Mesenchymal stem cell (in vitro differentiated cells and primary cell): ENCODE results near the gene CNTNAP2.

Source experiments
- DNase-seq: peaks from one replicate; pipeline ENCODE4 v3.0.0-alpha.2; 2013
- H2AFZ ChIP-seq: one replicate; pipeline ENCODE4 v1.6.1; 2013; ENCODE audit warnings: low read depth, mild to moderate bottlenecking, control low read depth, inconsistent platforms, low read length, moderate library complexity
- H2AK5ac ChIP-seq: 2 replicates; pipeline ENCODE4 v1.6.1; 2013; ENCODE audit warnings: low read length, moderate library complexity, mild to moderate bottlenecking, inconsistent platforms; ENCODE audit not compliant: severe bottlenecking
- H2BK120ac ChIP-seq: one replicate; pipeline ENCODE4 v1.6.1; 2013; ENCODE audit warnings: low read depth, mild to moderate bottlenecking, inconsistent platforms, low read length, moderate library complexity
- H2BK12ac ChIP-seq, 2 experiments: one replicate each; pipeline ENCODE4 v1.6.1; 2013; ENCODE audit warnings: inconsistent platforms in 2 of 2, low read length in 2 of 2, mild to moderate bottlenecking in 2 of 2, moderate library complexity in 2 of 2, control low read depth in 1 of 2
- H2BK15ac ChIP-seq: one replicate; pipeline ENCODE4 v1.6.1; 2013; ENCODE audit warnings: mild to moderate bottlenecking, low read depth, inconsistent platforms; ENCODE audit not compliant: poor library complexity, severe bottlenecking
- H2BK5ac ChIP-seq: 2 replicates; pipeline ENCODE4 v1.6.1; 2013; ENCODE audit warnings: low read depth, mild to moderate bottlenecking, low read length, control low read depth, inconsistent platforms; ENCODE audit not compliant: poor library complexity, severe bottlenecking
- H3K14ac ChIP-seq, 2 experiments: one replicate each; pipeline ENCODE4 v1.6.1; 2013; ENCODE audit warnings: inconsistent platforms in 2 of 2, low read length in 2 of 2, control low read depth in 1 of 2, mild to moderate bottlenecking in 1 of 2, moderate library complexity in 1 of 2
- H3K18ac ChIP-seq, 2 experiments: one replicate each; pipeline ENCODE4 v1.6.1; 2013; ENCODE audit warnings: inconsistent platforms in 2 of 2, low read length in 2 of 2, control low read depth in 1 of 2, low read depth in 1 of 2, mild to moderate bottlenecking in 1 of 2
- H3K23ac ChIP-seq, 2 experiments: one replicate each; pipeline ENCODE4 v1.6.1; 2013; ENCODE audit warnings: inconsistent platforms in 2 of 2, low read length in 2 of 2, mild to moderate bottlenecking in 2 of 2, moderate library complexity in 2 of 2, control low read depth in 1 of 2
- H3K27ac ChIP-seq: 2 replicates; pipeline ENCODE4 v1.5.1; 2013; ENCODE audit warnings: mild to moderate bottlenecking, moderate library complexity, low read length, control low read depth, inconsistent platforms; ENCODE audit not compliant: poor library complexity, severe bottlenecking
- H3K27me3 ChIP-seq, 2 experiments: 2 replicates each; pipeline versions ENCODE4 v1.6.1 to v1.7.0; 2013; ENCODE audit warnings: low read length in 2 of 2, mild to moderate bottlenecking in 2 of 2, moderate library complexity in 2 of 2, control low read depth in 1 of 2, inconsistent platforms in 1 of 2; ENCODE audit not compliant: control insufficient read depth in 1 of 2, insufficient read depth in 1 of 2
- H3K36me3 ChIP-seq, 2 experiments: 2 replicates each; pipeline versions ENCODE4 v1.6.1 to v1.7.0; 2013; ENCODE audit warnings: low read length in 2 of 2, control low read depth in 1 of 2, inconsistent platforms in 1 of 2, low read depth in 1 of 2, mild to moderate bottlenecking in 1 of 2; ENCODE audit not compliant: insufficient read depth in 2 of 2, control insufficient read depth in 1 of 2
- H3K4ac ChIP-seq, 2 experiments: one replicate each; pipeline ENCODE4 v1.6.1; 2013; ENCODE audit warnings: inconsistent platforms in 2 of 2, low read length in 2 of 2, mild to moderate bottlenecking in 2 of 2, moderate library complexity in 2 of 2, control low read depth in 1 of 2, low read depth in 1 of 2
- H3K4me1 ChIP-seq: 2 replicates; pipeline ENCODE4 v1.6.1; 2013; ENCODE audit warnings: low read depth, low read length, control low read depth; ENCODE audit not compliant: control insufficient read depth, insufficient read depth
- H3K4me2 ChIP-seq: 2 replicates; pipeline ENCODE4 v1.6.1; 2013; ENCODE audit warnings: low read length, mild to moderate bottlenecking, inconsistent platforms; ENCODE audit not compliant: poor library complexity, severe bottlenecking
- H3K4me3 ChIP-seq, 2 experiments: 2 replicates each; pipeline versions ENCODE4 v1.5.1 to v1.7.0; 2013; ENCODE audit warnings: low read length in 2 of 2, mild to moderate bottlenecking in 2 of 2, control low read depth in 1 of 2, low read depth in 1 of 2; ENCODE audit not compliant: insufficient read depth in 1 of 2
- H3K79me1 ChIP-seq: replicated peaks from 2 replicates; pipeline ENCODE4 v1.6.1; 2013; ENCODE audit warnings: mild to moderate bottlenecking, control low read depth, low read length, inconsistent platforms; ENCODE audit not compliant: poor library complexity, severe bottlenecking
- H3K9ac ChIP-seq: 2 replicates; pipeline ENCODE4 v1.7.0; 2013; ENCODE audit warnings: mild to moderate bottlenecking, low read length, moderate library complexity
- H3K9me3 ChIP-seq: 2 replicates; pipeline ENCODE4 v1.7.0; 2013; ENCODE audit warnings: mild to moderate bottlenecking, low read length; ENCODE audit not compliant: control insufficient read depth
- H4K8ac ChIP-seq: one replicate; pipeline ENCODE4 v1.6.1; 2013; ENCODE audit warnings: inconsistent platforms, mild to moderate bottlenecking, low read length, moderate library complexity
- H4K91ac ChIP-seq: one replicate; pipeline ENCODE4 v1.6.1; 2013; ENCODE audit warnings: mild to moderate bottlenecking, low read length, inconsistent platforms
- WGBS: methylation state at CpG from one replicate; pipeline ENCODE4 v1.1.7; 2013; ENCODE audit warnings: mixed read lengths; 5-methylcytosine and 5-hydroxymethylcytosine counted together

Gene CNTNAP2

GRCh38 chr7:147524726-147525250 is 1408.2 kb downstream of the CNTNAP2 start:
- H3K27ac ChIP-seq: no peak overlapping the region
- no peak overlapping the region for H3K4ac ChIP-seq
- H2BK15ac ChIP-seq: no peak overlapping the region
- no peak overlapping the region for H3K23ac ChIP-seq
- H3K18ac ChIP-seq: no peak overlapping the region
- DNase-seq: no peak
- no peaks in the 10 kb centered on the region for H3K4me1 ChIP-seq
- H2BK12ac ChIP-seq: no peak overlapping the region
- no peaks in the 10 kb centered on the region for H3K9me3 ChIP-seq
- H3K79me1 ChIP-seq: no peaks in the 10 kb centered on the region
- H2BK5ac ChIP-seq: no peak overlapping the region
- no peak overlapping the region for H3K4me2 ChIP-seq
- H3K36me3 ChIP-seq: no peaks in the 10 kb centered on the region
- no peak overlapping the region for H3K4me3 ChIP-seq
- H2BK120ac ChIP-seq: no peak overlapping the region
- H4K8ac ChIP-seq: no peak overlapping the region
- no peak overlapping the region for H2AFZ ChIP-seq
- no peaks in the 10 kb centered on the region for H3K27me3 ChIP-seq
- no peak overlapping the region for H3K9ac ChIP-seq
- H3K14ac ChIP-seq: no peak overlapping the region
- H4K91ac ChIP-seq: no peak overlapping the region
- 77% methylated on average over 2 of the region's 3 CpGs for WGBS
- H2AK5ac ChIP-seq: no peak overlapping the region

- H3K79me1 ChIP-seq: no peaks in the 10 kb centered on the region
These were observed 1408.7 kb downstream of the CNTNAP2 start for GRCh38 chr7:147525325-147525724.

GRCh38 chr7:147535701-147536111 is 1419.1 kb downstream of the CNTNAP2 start:
- no peak overlapping the region for H3K9ac ChIP-seq
- no peaks in the 10 kb centered on the region for H3K4me1 ChIP-seq
- no peak overlapping the region for H3K14ac ChIP-seq
- H3K27me3 ChIP-seq: no peaks in the 10 kb centered on the region
- no peak overlapping the region for H3K4me3 ChIP-seq
- H3K4ac ChIP-seq: no peak overlapping the region
- H4K8ac ChIP-seq: no peak overlapping the region
- no peak overlapping the region for H2BK5ac ChIP-seq
- 74% methylated on average over 6 of the region's 6 CpGs for WGBS
- no peak overlapping the region for H3K18ac ChIP-seq
- H2AK5ac ChIP-seq: no peak overlapping the region
- no peaks in the 10 kb centered on the region for H3K79me1 ChIP-seq
- DNase-seq: peak; percentile 22
- no peak overlapping the region for H3K23ac ChIP-seq
- no peaks in the 10 kb centered on the region for H3K36me3 ChIP-seq
- H2BK12ac ChIP-seq: no peak overlapping the region
- H2AFZ ChIP-seq: no peak overlapping the region
- no peak overlapping the region for H4K91ac ChIP-seq
- H3K27ac ChIP-seq: peak overlapping the region; percentile 31
- H3K9me3 ChIP-seq: no peaks in the 10 kb centered on the region
- no peak overlapping the region for H3K4me2 ChIP-seq
- no peak overlapping the region for H2BK120ac ChIP-seq
- no peak overlapping the region for H2BK15ac ChIP-seq

More at GRCh38 chr7:147525325-147525724, 1408.7 kb downstream of the CNTNAP2 start:
- no peak for DNase-seq
- Histone ChIP-seq H3K14ac (no peak overlapping the region), H3K18ac (no peak overlapping the region), H3K4me3 (no peak overlapping the region), H2AFZ (no peak overlapping the region), H3K4me1 (no peaks in the 10 kb centered on the region), H2BK15ac (no peak overlapping the region), H2BK12ac (no peak overlapping the region), H4K91ac (no peak overlapping the region), H3K9me3 (no peaks in the 10 kb centered on the region), H2BK5ac (no peak overlapping the region), H2BK120ac (no peak overlapping the region), H3K27me3 (no peaks in the 10 kb centered on the region), H3K4ac (no peak overlapping the region), H3K9ac (no peak overlapping the region), H3K4me2 (no peak overlapping the region), H3K23ac (no peak overlapping the region), H3K27ac (no peak overlapping the region), H3K36me3 (no peaks in the 10 kb centered on the region), H2AK5ac (no peak overlapping the region), H4K8ac (no peak overlapping the region)
- 76% methylated on average over 1 of the region's 2 CpGs for WGBS

GRCh38 chr7:147539685-147540084 is 1423.1 kb downstream of the CNTNAP2 start:
- Histone ChIP-seq H2BK120ac (no peak overlapping the region), H3K23ac (no peak overlapping the region), H2AFZ (no peak overlapping the region), H3K9ac (no peak overlapping the region), H3K36me3 (no peaks in the 10 kb centered on the region), H3K4me1 (no peaks in the 10 kb centered on the region), H3K4me3 (no peak overlapping the region), H4K91ac (no peak overlapping the region), H3K4me2 (no peak overlapping the region), H4K8ac (no peak overlapping the region), H2BK5ac (no peak overlapping the region), H3K9me3 (peaks cover 6% of the 10 kb centered on the region), H2BK15ac (no peak overlapping the region), H3K4ac (no peak overlapping the region), H3K18ac (no peak overlapping the region), H2AK5ac (no peak overlapping the region), H3K14ac (no peak overlapping the region), H3K27ac (no peak overlapping the region), H3K79me1 (no peaks in the 10 kb centered on the region), H3K27me3 (no peaks in the 10 kb centered on the region), H2BK12ac (no peak overlapping the region)
- 29% methylated on average over 2 of the region's 2 CpGs for WGBS
- no peak for DNase-seq
